H1 (cell line): ENCODE results near the gene RPUSD1. TPM values are rescaled to one million over a fixed set of nuclear protein-coding genes. Genes with fewer than 3 reads are reported as not detected.

Experiments
- CTCF ChIA-PET: fragments of 300-600 bp; sonication (Branson Sonifier 250); formaldehyde crosslinking; loops from one replicate; lab custom pipeline; 2021; ENCODE audit not compliant: partially characterized antibody; lab: Charles Lee
- POLR2A ChIA-PET: fragments of 300-600 bp; sonication (Branson Sonifier 250); formaldehyde crosslinking; loops from one replicate; lab custom pipeline; 2021; ENCODE audit warnings: inconsistent platforms; ENCODE audit not compliant: partially characterized antibody; lab: Charles Lee
- DNase-seq, 2 experiments: peaks; one replicate each; pipeline versions ENCODE4 v3.0.0 to v3.0.0-alpha.2; 2010 to 2022; ENCODE audit warnings: low spot score in 2 of 2, low read depth in 1 of 2, mixed read lengths in 1 of 2
- FAIRE-seq: peaks from 2 replicates; lab custom pipeline; 2011; peaks lifted over from hg19 to GRCh38; lab: Jason Lieb, UNC
- H2AFZ ChIP-seq: 2 replicates; pipeline ENCODE4 v1.8.1; 2012; ENCODE audit warnings: low read length, inconsistent platforms
- H2AK5ac ChIP-seq: 2 replicates; pipeline ENCODE4 v1.6.1; 2013; ENCODE audit warnings: low read depth, low read length
- H2BK120ac ChIP-seq: replicated peaks from 2 replicates; pipeline ENCODE3; 2013; ENCODE audit warnings: low read depth, low read length, inconsistent platforms
- H2BK12ac ChIP-seq: 2 replicates; pipeline ENCODE4 v1.6.1; 2013; ENCODE audit warnings: low read depth, low read length
- H2BK15ac ChIP-seq: 2 replicates; pipeline ENCODE4 v1.6.1; 2013; ENCODE audit warnings: low read length
- H2BK20ac ChIP-seq: 2 replicates; pipeline ENCODE4 v1.6.1; 2013; ENCODE audit warnings: low read length
- H2BK5ac ChIP-seq: 2 replicates; pipeline ENCODE4 v1.6.1; 2013; ENCODE audit warnings: low read depth, low read length
- H3K14ac ChIP-seq: 2 replicates; pipeline ENCODE4 v1.6.1; 2013; ENCODE audit warnings: inconsistent platforms; ENCODE audit not compliant: insufficient read length
- H3K18ac ChIP-seq: 2 replicates; pipeline ENCODE4 v1.6.1; 2013; ENCODE audit warnings: low read length; ENCODE audit errors: extremely low read depth
- H3K23ac ChIP-seq: 2 replicates; pipeline ENCODE4 v1.6.1; 2013; ENCODE audit warnings: inconsistent platforms; ENCODE audit not compliant: insufficient read length
- H3K23me2 ChIP-seq: 2 replicates; pipeline ENCODE4 v1.6.1; 2013; ENCODE audit warnings: low read depth, low read length
- H3K27ac ChIP-seq: 2 replicates; pipeline ENCODE4 v1.6.1; 2011; ENCODE audit warnings: low read depth, low read length, inconsistent platforms
- H3K27me3 ChIP-seq, 4 experiments: replicated peaks in 1 of 4; 1 replicate in 1 of 4; 2 replicates in 3 of 4; pipeline versions ENCODE4 v1.6.1 to v1.8.1; 2011 to 2013; ENCODE audit warnings: low read length in 3 of 4, mild to moderate bottlenecking in 3 of 4, inconsistent platforms in 2 of 4, mixed read lengths in 2 of 4, moderate library complexity in 1 of 4; ENCODE audit not compliant: control insufficient read depth in 3 of 4, insufficient read depth in 3 of 4; ENCODE audit errors: extremely low read depth in 1 of 4
- H3K36me3 ChIP-seq, 4 experiments: 2 replicates each; pipeline versions ENCODE4 v1.6.1 to v1.8.1; 2011 to 2013; ENCODE audit warnings: mild to moderate bottlenecking in 4 of 4, low read length in 3 of 4, moderate library complexity in 2 of 4, control low read depth in 1 of 4, inconsistent platforms in 1 of 4; ENCODE audit not compliant: insufficient read depth in 4 of 4, control insufficient read depth in 2 of 4
- H3K4ac ChIP-seq: replicated peaks from 2 replicates; pipeline ENCODE3; 2013; ENCODE audit warnings: low read length, low read depth, mixed read lengths, inconsistent platforms; ENCODE audit not compliant: insufficient read length
- H3K4me1 ChIP-seq, 4 experiments: replicated peaks in 1 of 4; 1 replicate in 1 of 4; 2 replicates in 3 of 4; pipeline versions ENCODE4 v1.6.1 to v1.8.1; 2011 to 2013; ENCODE audit warnings: low read length in 3 of 4, inconsistent platforms in 2 of 4, mixed read lengths in 1 of 4; ENCODE audit not compliant: insufficient read depth in 4 of 4, control insufficient read depth in 3 of 4
- H3K4me2 ChIP-seq, 2 experiments: 2 replicates each; pipeline versions ENCODE4 v1.6.1 to v1.8.1; 2011 to 2013; ENCODE audit warnings: low read depth in 2 of 2, low read length in 2 of 2, control low read depth in 1 of 2, inconsistent platforms in 1 of 2, mild to moderate bottlenecking in 1 of 2; ENCODE audit not compliant: insufficient read depth in 1 of 2
- H3K4me3 ChIP-seq, 4 experiments: fragments of 200-600, 300-600 bp in 1 of 4; sonication (generic), shearing (Covaris generic), sonication (Bioruptor Twin) in 1 of 4; 2 replicates each; pipeline versions ENCODE4 v1.5.1 to v1.8.1; 2011 to 2016; ENCODE audit warnings: low read length in 4 of 4, low read depth in 3 of 4, control low read depth in 2 of 4, inconsistent platforms in 2 of 4, mild to moderate bottlenecking in 2 of 4, mixed read lengths in 1 of 4, moderate library complexity in 1 of 4; ENCODE audit not compliant: insufficient read depth in 2 of 4; ENCODE audit errors: extremely low read depth in 1 of 4
- H3K56ac ChIP-seq: replicated peaks from 2 replicates; pipeline ENCODE3; 2013; ENCODE audit warnings: low read depth, mild to moderate bottlenecking, mixed read lengths, low read length, inconsistent platforms; ENCODE audit not compliant: insufficient read length
- H3K79me1 ChIP-seq: 2 replicates; pipeline ENCODE4 v1.6.1; 2013; ENCODE audit warnings: low read depth, low read length, control low read depth
- H3K79me2 ChIP-seq, 2 experiments: 2 replicates each; pipeline versions ENCODE4 v1.6.1 to v1.8.1; 2012 to 2013; ENCODE audit warnings: low read length in 2 of 2, mild to moderate bottlenecking in 2 of 2, inconsistent platforms in 1 of 2; ENCODE audit not compliant: insufficient read depth in 2 of 2, control insufficient read depth in 1 of 2
- H3K9ac ChIP-seq, 4 experiments: replicated peaks in 1 of 4; 1 replicate in 1 of 4; 2 replicates in 3 of 4; pipeline versions ENCODE4 v1.6.1 to v1.8.1; 2011 to 2013; ENCODE audit warnings: low read depth in 3 of 4, low read length in 3 of 4, control low read depth in 2 of 4, mild to moderate bottlenecking in 2 of 4, moderate library complexity in 2 of 4, inconsistent platforms in 1 of 4; ENCODE audit errors: extremely low read depth in 1 of 4
- H3K9me3 ChIP-seq, 2 experiments: 2 replicates each; pipeline versions ENCODE4 v1.6.1 to v1.8.1; 2012 to 2013; ENCODE audit warnings: mild to moderate bottlenecking in 2 of 2, moderate library complexity in 2 of 2, control low read depth in 1 of 2, inconsistent platforms in 1 of 2, low read depth in 1 of 2, low read length in 1 of 2, mixed read lengths in 1 of 2; ENCODE audit not compliant: insufficient read depth in 2 of 2
- H4K20me1 ChIP-seq, 2 experiments: replicated peaks in 1 of 2; 2 replicates each; pipeline versions ENCODE3 to v1.8.1; 2011 to 2013; ENCODE audit warnings: inconsistent platforms in 2 of 2, low read length in 2 of 2, mild to moderate bottlenecking in 1 of 2; ENCODE audit not compliant: insufficient read depth in 2 of 2, control insufficient read depth in 1 of 2
- H4K5ac ChIP-seq: 2 replicates; pipeline ENCODE4 v1.6.1; 2013; ENCODE audit warnings: low read length, low read depth, mixed read lengths, inconsistent platforms; ENCODE audit not compliant: insufficient read length
- H4K8ac ChIP-seq: 2 replicates; pipeline ENCODE4 v1.8.0; 2013; ENCODE audit warnings: mild to moderate bottlenecking, moderate library complexity, low read length, inconsistent platforms; ENCODE audit not compliant: insufficient read depth; ENCODE audit errors: extremely low read depth
- H4K91ac ChIP-seq: replicated peaks from 2 replicates; pipeline ENCODE3; 2013; ENCODE audit warnings: low read length, mixed read lengths, inconsistent platforms; ENCODE audit not compliant: insufficient read length
- BRCA1 ChIP-seq: IDR thresholded peaks from 2 replicates; pipeline ENCODE4 v1.6.1; 2012; ENCODE audit warnings: low read depth, low read length, improper control_type of control experiment
- CBX8 ChIP-seq: fragments of 300-800, 300-1000 bp; sonication (generic); IDR thresholded peaks from 2 replicates; pipeline ENCODE4 v1.7.1; 2016; ENCODE audit warnings: low read depth, low read length, borderline replicate concordance
- HDAC6 ChIP-seq: IDR thresholded peaks from one replicate; pipeline ENCODE4 v1.7.1; 2012; ENCODE audit warnings: low read depth, mild to moderate bottlenecking, inconsistent platforms, low read length, moderate library complexity
- KDM1A ChIP-seq: fragments of 200-600, 300-600 bp; sonication (generic); IDR thresholded peaks from 2 replicates; pipeline ENCODE4 v1.7.1; 2016; ENCODE audit warnings: mild to moderate bottlenecking, low read length, borderline replicate concordance
- KDM5A ChIP-seq: fragments of 200-600 bp; IDR thresholded peaks from 2 replicates; pipeline ENCODE4 v1.7.1; 2012; ENCODE audit warnings: mild to moderate bottlenecking, low read length, inconsistent platforms, mixed read lengths
- RNF2 ChIP-seq: fragments of 200-900, 300-1000 bp; sonication (generic); IDR thresholded peaks from 2 replicates; pipeline ENCODE4 v1.7.1; 2016; ENCODE audit warnings: borderline replicate concordance, low read depth, mild to moderate bottlenecking, antibody characterized with exemption, low read length; ENCODE audit not compliant: poor library complexity, severe bottlenecking; ENCODE audit errors: missing control alignments
- SRF ChIP-seq: IDR thresholded peaks from 2 replicates; pipeline ENCODE4 v1.6.1; 2011; ENCODE audit warnings: mild to moderate bottlenecking, low read depth, low read length, moderate library complexity
- TAF1 ChIP-seq: IDR thresholded peaks from 2 replicates; pipeline ENCODE4 v1.6.1; 2011; ENCODE audit warnings: mild to moderate bottlenecking, low read depth, low read length
- TCF12 ChIP-seq: IDR thresholded peaks from 2 replicates; pipeline ENCODE4 v1.6.1; 2011; ENCODE audit warnings: low read depth, mild to moderate bottlenecking, low read length
- TEAD4 ChIP-seq: IDR thresholded peaks from 2 replicates; pipeline ENCODE4 v1.6.1; 2012; ENCODE audit warnings: low read depth, low read length, inconsistent platforms, mixed read lengths
- WGBS, 2 experiments: shearing (Covaris generic) in 1 of 2; methylation state at CpG; one replicate each; pipeline versions ENCODE4 v1.1.6 to v1.1.7; 2013 to 2015; ENCODE audit warnings: low lambda C conversion rate in 2 of 2, mixed read lengths in 2 of 2, inconsistent platforms in 1 of 2, low coverage in 1 of 2, missing lambda C conversion rate in 1 of 2; ENCODE audit not compliant: insufficient replicate concordance in 2 of 2, insufficient coverage in 1 of 2, insufficient read length in 1 of 2; ENCODE audit errors: extremely low coverage in 1 of 2, missing lambda C conversion rate in 1 of 2; 5-methylcytosine and 5-hydroxymethylcytosine counted together
- polyA plus RNA-seq, 7 experiments: library from polyadenylated mRNA; depleted of rRNA in 3 of 7; stranded (reverse) in 5 of 7; unstranded in 2 of 7; fragments of >200 nt in 5 of 7; fragments of 200-250 nt in 2 of 7; gene quantifications; 1 replicate in 5 of 7; 2 replicates in 1 of 7; 4 replicates in 1 of 7; pipeline versions ENCODE4 v1.2.1 to v1.2.3, GENCODE V29; 2011 to 2013; ENCODE audit warnings: missing spikeins in 2 of 7, mixed read lengths in 2 of 7
- total RNA-seq: library from RNA; stranded (reverse); fragmentation: NEBNext Ultra II Directional; extraction: Animal tissue kit (Norgen Biotek cat#: 25700); gene quantifications from 2 replicates; pipeline ENCODE4 v1.2.1, GENCODE V29; 2021
- TF ChIP-seq, protein P1 (sequence below): IDR thresholded peaks from 2 replicates; pipeline ENCODE4 v1.6.1; 2011; ENCODE audit warnings: low read depth, mild to moderate bottlenecking, low read length; ENCODE audit not compliant: insufficient read depth

Gene RPUSD1
- total and polyA plus RNA-seq, 2 of the 8 experiments (the other 6 are each of a cell fraction or from before 2014, with no cell fraction given) = 32.2 to 61.8 TPM

- Histone ChIP-seq H3K79me1 (no peaks in the 10 kb centered on the region), H3K23ac (no peak overlapping the region), H3K79me2 (no peaks in the 10 kb centered on the region), H2BK20ac (no peak overlapping the region), H4K5ac (no peak overlapping the region), H3K14ac (no peak overlapping the region), H3K9me3 (no peaks in the 10 kb centered on the region), H2AK5ac (no peak overlapping the region), H3K18ac (no peak overlapping the region), H2BK5ac (no peak overlapping the region), H4K91ac (no peak overlapping the region), H2AFZ (no peak overlapping the region), H4K8ac (no peak overlapping the region), H3K27ac (no peak overlapping the region), H3K4ac (no peak overlapping the region), H3K23me2 (no peaks in the 10 kb centered on the region), H2BK15ac (no peak overlapping the region), H3K56ac (no peak overlapping the region), H3K36me3 (no peaks in the 10 kb centered on the region), H4K20me1 (no peaks in the 10 kb centered on the region), H2BK120ac (no peak overlapping the region), H3K4me3 (no peak overlapping the region), H3K4me1 (peaks cover 3 to 12% (median 5%) of the 10 kb centered on the region in 4 experiments; a peak in 5 of 7 replicates), H3K9ac (no peak overlapping the region), H3K4me2 (no peak overlapping the region), H3K27me3 (no peaks in the 10 kb centered on the region), H2BK12ac (no peak overlapping the region)
- WGBS, 2 experiments = 96% methylated on average over 6 of the region's 6 CpGs; no CpG with 5 or more reads in 1 of the 2 experiments
- ChIA-PET POLR2A (interaction anchor here (0.6 to 1.9 kb wide), 9 partner anchors 9 to 764 kb away, joined by 3 to 7 read pairs (median 4); partner anchors contain the start of genes ANTKMT and MSLN), CTCF (interaction anchor here (0.5 to 35.8 kb wide), 10 partner anchors 8 to 1136 kb away, joined by 3 to 977 read pairs (median 12); partner anchors contain the start of genes ANTKMT, CCDC78, CIAO3 and FBXL16)
- FAIRE-seq = no peak
- no peak for DNase-seq
- TF ChIP-seq TCF12 (no peak), TAF1 (no peak), KDM5A (no peak), TEAD4 (no peak), HDAC6 (no peak), RNF2 (no peak), CBX8 (no peak), BRCA1 (no peak), KDM1A (no peak), SRF (no peak)
- TF ChIP-seq, protein P1, sequence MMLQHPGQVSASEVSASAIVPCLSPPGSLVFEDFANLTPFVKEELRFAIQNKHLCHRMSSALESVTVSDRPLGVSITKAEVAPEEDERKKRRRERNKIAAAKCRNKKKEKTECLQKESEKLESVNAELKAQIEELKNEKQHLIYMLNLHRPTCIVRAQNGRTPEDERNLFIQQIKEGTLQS = no peak
Measured at GRCh38 chr16:749010-749409, 39.2 kb downstream of the RPUSD1 start.
